GM23338 (cell line): ENCODE measurements around the gene SPOPL.

Experiments used
- CREB1 ChIP-seq: fragments of 250-450 bp; sonication (Bioruptor Pico); IDR thresholded peaks from 2 replicates; pipeline ENCODE4 v1.5.0; 2020; ENCODE audit warnings: low read depth, mild to moderate bottlenecking, moderate library complexity
- EZH2 ChIP-seq: fragments of 200-600 bp; sonication (generic); IDR thresholded peaks from one replicate; pipeline ENCODE4 v1.8.0; 2017; ENCODE audit warnings: antibody characterized with exemption, mild to moderate bottlenecking, low read depth; ENCODE audit not compliant: unreplicated experiment
- EZH2phosphoT487 ChIP-seq: fragments of 200-600 bp; sonication (generic); IDR thresholded peaks from one replicate; pipeline ENCODE4 v1.8.1; 2018; ENCODE audit warnings: antibody characterized with exemption; ENCODE audit not compliant: unreplicated experiment
- JUNB ChIP-seq: IDR thresholded peaks from one replicate; pipeline ENCODE4 v1.6.1; 2016; ENCODE audit warnings: antibody characterized with exemption; ENCODE audit not compliant: unreplicated experiment
- NANOG ChIP-seq: IDR thresholded peaks from 2 replicates; pipeline ENCODE4 v1.6.1; 2016; ENCODE audit warnings: antibody characterized with exemption, borderline replicate concordance
- POLR2AphosphoS5 ChIP-seq: IDR thresholded peaks from 2 replicates; pipeline ENCODE4 v1.6.1; 2016; ENCODE audit warnings: antibody characterized with exemption, low read depth
- STAT1 ChIP-seq: IDR thresholded peaks from one replicate; pipeline ENCODE4 v1.6.1; 2016; ENCODE audit warnings: antibody characterized with exemption; ENCODE audit not compliant: unreplicated experiment
- ZNF114 ChIP-seq: fragments of 250-450 bp; sonication (Bioruptor Pico); IDR thresholded peaks from 2 replicates; pipeline ENCODE4 v1.5.0; 2020; ENCODE audit warnings: mild to moderate bottlenecking, moderate library complexity
- ZNF331 ChIP-seq: fragments of 250-450 bp; sonication (Bioruptor Pico); IDR thresholded peaks from 2 replicates; pipeline ENCODE4 v1.5.0; 2020; ENCODE audit warnings: low read depth, mild to moderate bottlenecking, moderate library complexity
- TF ChIP-seq, protein P1 (sequence below), 2 experiments: fragments of 200-600 bp in 1 of 2; sonication (generic) in 1 of 2; conservative IDR thresholded peaks; 2 replicates each; pipeline versions ENCODE4 v1.5.1 to v1.6.1; 2016 to 2017; ENCODE audit warnings: antibody characterized with exemption in 2 of 2, low read depth in 2 of 2, mild to moderate bottlenecking in 2 of 2, moderate library complexity in 1 of 2
- TF ChIP-seq, protein P2 (sequence below): IDR thresholded peaks from one replicate; pipeline ENCODE4 v1.6.1; 2018; ENCODE audit warnings: antibody characterized with exemption; ENCODE audit not compliant: unreplicated experiment
- TF ChIP-seq, protein P3 (sequence below): IDR thresholded peaks from 2 replicates; pipeline ENCODE4 v1.6.1; 2016; ENCODE audit warnings: antibody characterized with exemption

DNA sequence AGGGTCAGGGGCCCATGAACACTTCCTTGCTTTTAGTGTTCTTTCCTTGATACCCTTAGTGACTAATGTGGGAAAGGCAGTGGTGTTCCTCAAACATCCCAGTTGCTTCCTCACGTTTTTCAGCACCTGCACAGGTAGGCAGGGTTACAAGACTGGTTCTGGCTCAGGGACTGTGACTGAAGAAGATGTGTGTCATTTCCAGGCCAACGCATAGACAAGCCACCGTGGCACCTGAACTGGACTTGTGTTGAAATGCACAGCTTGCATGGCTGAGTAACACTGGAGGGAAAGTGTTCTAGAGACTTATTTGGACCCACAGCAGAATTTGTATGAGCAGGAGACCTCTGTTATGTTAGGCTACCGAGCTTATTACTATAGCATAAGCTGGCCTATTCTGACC, 107.9 kb downstream of the SPOPL start:
- TF ChIP-seq EZH2 (no peak), POLR2AphosphoS5 (no peak), NANOG (no peak), ZNF114 (CRISPR knock-in tag) (no peak), ZNF331 (CRISPR knock-in tag) (no peak), CREB1 (CRISPR knock-in tag) (no peak), EZH2phosphoT487 (no peak), JUNB (no peak), STAT1 (no peak)
- TF ChIP-seq, protein P1, sequence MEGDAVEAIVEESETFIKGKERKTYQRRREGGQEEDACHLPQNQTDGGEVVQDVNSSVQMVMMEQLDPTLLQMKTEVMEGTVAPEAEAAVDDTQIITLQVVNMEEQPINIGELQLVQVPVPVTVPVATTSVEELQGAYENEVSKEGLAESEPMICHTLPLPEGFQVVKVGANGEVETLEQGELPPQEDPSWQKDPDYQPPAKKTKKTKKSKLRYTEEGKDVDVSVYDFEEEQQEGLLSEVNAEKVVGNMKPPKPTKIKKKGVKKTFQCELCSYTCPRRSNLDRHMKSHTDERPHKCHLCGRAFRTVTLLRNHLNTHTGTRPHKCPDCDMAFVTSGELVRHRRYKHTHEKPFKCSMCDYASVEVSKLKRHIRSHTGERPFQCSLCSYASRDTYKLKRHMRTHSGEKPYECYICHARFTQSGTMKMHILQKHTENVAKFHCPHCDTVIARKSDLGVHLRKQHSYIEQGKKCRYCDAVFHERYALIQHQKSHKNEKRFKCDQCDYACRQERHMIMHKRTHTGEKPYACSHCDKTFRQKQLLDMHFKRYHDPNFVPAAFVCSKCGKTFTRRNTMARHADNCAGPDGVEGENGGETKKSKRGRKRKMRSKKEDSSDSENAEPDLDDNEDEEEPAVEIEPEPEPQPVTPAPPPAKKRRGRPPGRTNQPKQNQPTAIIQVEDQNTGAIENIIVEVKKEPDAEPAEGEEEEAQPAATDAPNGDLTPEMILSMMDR (conservative IDR thresholded peaks at IDR 0.05; ENCODE audit: low read depth in 2 of 2) = no peak
- TF ChIP-seq, protein P2, sequence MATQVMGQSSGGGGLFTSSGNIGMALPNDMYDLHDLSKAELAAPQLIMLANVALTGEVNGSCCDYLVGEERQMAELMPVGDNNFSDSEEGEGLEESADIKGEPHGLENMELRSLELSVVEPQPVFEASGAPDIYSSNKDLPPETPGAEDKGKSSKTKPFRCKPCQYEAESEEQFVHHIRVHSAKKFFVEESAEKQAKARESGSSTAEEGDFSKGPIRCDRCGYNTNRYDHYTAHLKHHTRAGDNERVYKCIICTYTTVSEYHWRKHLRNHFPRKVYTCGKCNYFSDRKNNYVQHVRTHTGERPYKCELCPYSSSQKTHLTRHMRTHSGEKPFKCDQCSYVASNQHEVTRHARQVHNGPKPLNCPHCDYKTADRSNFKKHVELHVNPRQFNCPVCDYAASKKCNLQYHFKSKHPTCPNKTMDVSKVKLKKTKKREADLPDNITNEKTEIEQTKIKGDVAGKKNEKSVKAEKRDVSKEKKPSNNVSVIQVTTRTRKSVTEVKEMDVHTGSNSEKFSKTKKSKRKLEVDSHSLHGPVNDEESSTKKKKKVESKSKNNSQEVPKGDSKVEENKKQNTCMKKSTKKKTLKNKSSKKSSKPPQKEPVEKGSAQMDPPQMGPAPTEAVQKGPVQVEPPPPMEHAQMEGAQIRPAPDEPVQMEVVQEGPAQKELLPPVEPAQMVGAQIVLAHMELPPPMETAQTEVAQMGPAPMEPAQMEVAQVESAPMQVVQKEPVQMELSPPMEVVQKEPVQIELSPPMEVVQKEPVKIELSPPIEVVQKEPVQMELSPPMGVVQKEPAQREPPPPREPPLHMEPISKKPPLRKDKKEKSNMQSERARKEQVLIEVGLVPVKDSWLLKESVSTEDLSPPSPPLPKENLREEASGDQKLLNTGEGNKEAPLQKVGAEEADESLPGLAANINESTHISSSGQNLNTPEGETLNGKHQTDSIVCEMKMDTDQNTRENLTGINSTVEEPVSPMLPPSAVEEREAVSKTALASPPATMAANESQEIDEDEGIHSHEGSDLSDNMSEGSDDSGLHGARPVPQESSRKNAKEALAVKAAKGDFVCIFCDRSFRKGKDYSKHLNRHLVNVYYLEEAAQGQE = no peak
- TF ChIP-seq, protein P3, sequence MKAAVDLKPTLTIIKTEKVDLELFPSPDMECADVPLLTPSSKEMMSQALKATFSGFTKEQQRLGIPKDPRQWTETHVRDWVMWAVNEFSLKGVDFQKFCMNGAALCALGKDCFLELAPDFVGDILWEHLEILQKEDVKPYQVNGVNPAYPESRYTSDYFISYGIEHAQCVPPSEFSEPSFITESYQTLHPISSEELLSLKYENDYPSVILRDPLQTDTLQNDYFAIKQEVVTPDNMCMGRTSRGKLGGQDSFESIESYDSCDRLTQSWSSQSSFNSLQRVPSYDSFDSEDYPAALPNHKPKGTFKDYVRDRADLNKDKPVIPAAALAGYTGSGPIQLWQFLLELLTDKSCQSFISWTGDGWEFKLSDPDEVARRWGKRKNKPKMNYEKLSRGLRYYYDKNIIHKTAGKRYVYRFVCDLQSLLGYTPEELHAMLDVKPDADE = no peak
